Cerebellar cortex (tissue), 1 donor: ENCODE results near the gene ZNF705A.
"Not testable (repeated sequence)": the region's sequence is repeated elsewhere in the genome, so short reads cannot be mapped to it uniquely, and the experiment has no call there.

ENCODE experiments used
- DNase-seq: peaks from one replicate; pipeline ENCODE4 v3.0.0-alpha.2; 2015; ENCODE audit warnings: low spot score

Gene ZNF705A

DNA sequence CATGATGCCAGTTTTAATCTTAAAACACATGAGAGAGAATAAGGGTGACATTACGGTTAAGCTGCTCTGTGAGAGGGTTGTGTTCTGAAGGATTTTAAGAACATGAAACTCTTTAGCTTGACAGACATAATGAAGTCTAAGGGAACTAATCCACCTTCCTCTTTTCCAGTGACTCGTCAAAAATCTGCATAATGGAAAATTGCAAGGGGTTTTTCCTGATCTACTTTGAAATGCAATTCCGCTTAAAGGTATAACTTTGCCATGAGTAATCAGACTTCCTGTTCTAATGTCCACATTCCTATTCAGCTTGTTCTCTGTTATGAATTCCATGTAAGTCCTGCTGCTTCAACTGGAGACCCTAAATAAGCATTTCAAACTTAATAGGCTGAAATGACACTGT is at the start of gene ZNF705A:
ZNF705A (plus strand) TSS at position 171 of the 400 bp plus-strand sequence. CDS start 15,611 bp downstream, outside the sequence.
- DNase-seq = no peak

DNA sequence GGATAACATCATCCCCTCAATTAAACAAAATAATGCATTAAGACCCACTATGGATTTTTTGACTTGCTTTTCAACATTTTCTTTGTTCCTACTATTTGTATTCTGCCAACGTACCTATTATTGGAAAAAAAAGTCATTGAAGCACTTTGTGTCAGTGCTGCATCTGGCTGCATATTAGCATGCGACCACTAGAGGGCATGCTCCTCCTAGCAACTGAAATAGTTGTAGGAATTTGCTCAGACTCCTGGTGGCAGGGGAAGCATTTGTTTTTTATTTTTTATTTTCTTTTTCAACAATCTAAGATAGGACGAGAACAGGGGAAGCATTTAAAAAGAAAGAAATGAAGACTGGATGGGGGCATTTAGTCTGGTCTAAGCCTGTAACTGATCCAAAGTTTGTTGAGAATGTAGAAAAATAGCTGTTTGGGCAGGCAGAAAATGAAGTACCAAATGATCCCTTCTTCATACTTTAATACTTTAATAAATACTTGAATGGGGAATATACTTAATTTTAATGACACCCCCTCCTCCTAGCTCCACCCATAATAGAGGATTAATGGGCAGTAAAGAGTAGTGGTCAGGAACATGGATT is 47.9 kb upstream of the ZNF705A start:
- peak; percentile 74 for DNase-seq

- DNase-seq = not testable (repeated sequence)
These were observed 43.7 kb upstream of the ZNF705A start for GRCh38 chr12:8113117-8113516.

- no peak for DNase-seq
These were observed 36.6 kb upstream of the ZNF705A start for GRCh38 chr12:8120072-8120713.

DNA sequence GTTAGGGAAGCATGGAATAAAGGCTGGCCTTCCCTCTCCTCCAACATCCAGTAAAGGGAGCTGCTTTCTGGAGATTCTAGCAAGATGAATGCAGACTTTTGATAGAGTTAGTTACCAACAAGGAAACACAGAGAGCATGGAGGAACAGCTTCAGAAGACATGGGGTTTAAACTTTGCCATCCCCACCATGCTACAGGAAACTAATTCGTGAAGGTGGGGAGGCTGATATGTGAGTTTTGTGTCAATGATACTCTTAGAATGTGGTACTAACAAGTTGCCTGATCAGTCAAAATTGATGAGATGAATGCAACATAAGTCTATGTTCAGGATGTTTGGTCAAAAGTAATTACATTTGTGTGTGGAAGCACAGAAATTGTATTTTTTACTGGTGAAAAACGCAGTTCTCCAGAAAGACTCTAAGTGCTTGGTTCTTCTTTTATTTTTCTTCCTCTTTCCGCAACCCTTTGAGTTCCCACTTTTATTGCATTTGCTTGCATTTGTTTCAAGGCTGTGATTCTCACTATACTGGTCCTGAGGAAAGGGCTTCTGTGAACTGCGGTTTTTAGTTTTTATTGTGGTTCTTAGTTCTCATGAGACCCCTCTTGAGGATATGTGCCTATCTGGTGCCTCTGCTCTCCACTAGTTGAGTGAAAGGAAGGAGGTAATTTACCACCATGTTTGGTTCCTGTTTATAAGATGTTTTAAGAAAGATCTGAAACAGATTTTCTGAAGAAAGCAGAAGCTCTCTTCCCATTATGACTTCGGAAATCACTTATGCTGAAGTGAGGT is 33.5 kb upstream of the ZNF705A start, which contains the start of gene CLEC4A:
CLEC4A (plus strand) TSS at position 494 of the 789 bp plus-strand sequence; CDS start at position 756, 262 bp downstream.
- DNase-seq = no peak

GRCh38 chr12:8127138-8127537 is 29.7 kb upstream of the ZNF705A start:
- no peak for DNase-seq

GRCh38 chr12:8133636-8134397 is 23.0 kb upstream of the ZNF705A start:
- peak; percentile 9 for DNase-seq

DNA sequence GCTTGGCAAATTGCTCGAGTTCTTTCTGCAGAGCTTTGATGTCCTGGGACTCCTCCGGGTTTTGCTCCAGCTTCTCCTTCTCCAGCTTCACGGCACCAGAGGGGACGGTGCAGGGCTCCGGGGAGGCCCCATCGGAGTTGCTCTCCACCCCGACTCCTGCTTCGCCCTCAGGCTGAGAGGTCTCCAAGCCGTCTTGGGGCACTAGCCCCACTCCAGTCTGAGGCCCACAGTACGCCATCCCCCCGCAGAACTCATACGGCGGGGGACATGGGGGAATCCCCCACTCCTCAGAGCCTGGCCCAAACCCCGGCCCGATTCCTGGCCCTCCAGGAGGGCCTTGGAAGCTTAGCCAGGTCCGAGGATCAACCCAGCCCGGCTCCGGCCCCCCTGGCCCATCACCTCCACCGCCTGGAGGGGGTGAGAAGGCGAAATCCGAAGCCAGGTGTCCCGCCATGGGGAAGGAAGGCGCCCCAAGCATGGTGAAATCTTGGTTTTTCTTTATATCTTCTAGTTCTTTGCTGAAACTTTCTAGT is 22.4 kb upstream of the ZNF705A start:
- not testable (repeated sequence) for DNase-seq

DNA sequence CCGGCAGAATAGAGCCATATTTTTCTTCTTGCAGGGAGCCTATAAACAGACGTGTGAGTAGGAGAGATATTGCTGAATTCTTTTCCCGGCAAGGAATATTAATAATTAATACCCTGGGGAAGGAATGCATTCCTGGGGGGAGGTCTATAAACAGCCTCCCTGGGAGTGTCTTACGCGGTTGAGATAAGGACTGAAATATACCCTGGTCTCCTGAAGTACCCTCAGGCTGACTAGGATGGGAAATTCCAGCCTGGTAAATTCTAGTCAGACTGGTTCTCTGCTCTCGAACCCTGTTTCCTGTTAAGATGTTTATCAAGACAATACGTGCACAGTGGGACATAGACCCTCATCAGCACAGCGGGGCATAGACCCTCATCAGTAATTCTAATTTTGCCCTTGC is 15.2 kb upstream of the ZNF705A start:
- DNase-seq = not testable (repeated sequence)

DNA sequence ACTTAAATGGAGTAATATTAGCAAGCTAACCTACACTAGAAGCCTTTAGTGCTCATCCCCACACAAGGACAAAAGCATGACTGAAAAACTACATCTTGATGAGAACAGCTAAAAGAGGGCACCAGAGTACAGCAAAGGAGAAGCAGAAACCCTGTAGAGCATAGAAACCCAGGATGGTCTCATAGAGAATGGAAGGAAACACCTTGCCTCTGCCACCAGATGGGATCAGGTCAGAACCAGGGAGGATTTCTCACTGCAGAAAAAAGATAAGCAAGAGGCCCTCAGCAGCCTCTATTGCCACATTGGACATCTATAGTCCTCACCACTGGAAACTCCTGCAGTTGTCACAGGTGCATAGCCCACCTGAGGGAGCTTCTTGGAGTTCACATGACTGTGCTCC is 13.6 kb upstream of the ZNF705A start:
- DNase-seq = no peak

DNA sequence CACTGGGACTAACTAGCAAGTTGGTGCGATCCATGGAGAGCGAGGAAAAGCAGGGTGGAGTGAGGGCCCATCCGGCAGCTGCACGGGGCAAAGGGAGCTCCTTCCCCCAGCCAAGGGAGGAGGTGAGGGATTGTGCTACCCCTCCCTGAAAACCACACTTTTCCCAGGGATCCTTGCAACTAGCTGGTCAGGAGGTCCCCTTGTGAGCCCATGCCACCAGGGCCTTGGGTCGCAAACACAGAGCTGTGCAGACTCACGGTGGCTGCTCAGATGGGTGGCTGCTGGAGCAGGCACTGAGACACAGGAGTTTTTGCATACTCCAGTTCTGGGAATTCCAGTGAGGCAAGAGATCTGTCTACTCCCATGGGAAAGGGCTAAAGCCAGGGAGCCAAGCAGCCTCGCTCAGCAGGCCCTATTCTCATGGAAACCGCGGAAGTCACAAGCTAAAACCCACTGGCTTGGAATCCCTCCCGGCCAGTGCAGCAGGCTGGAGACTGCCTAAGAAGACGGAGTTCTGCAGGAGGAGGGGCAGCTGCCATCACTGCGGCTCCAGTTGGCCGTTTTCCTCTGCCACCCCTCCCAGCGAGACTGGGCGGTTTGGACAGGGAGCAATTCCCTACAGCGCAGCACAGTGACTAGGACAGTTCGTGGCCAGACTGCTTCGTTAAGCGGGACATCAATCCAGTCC is 10.9 kb upstream of the ZNF705A start:
- peak; percentile 63 for DNase-seq

DNA sequence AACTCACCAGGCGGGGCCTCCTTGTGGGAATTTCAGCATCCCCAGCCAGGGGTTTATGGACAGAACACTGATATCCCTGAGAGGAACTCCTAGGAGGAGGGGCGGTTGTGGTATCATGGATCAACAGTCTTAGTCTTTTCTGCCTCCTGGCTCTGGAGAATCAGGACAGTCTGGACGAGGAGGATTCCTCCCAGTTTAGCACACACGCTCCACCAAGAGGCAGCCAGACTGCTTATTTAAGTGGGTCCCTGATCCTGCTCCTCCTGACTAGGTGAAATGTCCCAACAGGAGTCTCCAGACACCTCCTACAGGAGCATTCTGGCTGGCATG is 10.4 kb upstream of the ZNF705A start:
- no peak for DNase-seq

DNA sequence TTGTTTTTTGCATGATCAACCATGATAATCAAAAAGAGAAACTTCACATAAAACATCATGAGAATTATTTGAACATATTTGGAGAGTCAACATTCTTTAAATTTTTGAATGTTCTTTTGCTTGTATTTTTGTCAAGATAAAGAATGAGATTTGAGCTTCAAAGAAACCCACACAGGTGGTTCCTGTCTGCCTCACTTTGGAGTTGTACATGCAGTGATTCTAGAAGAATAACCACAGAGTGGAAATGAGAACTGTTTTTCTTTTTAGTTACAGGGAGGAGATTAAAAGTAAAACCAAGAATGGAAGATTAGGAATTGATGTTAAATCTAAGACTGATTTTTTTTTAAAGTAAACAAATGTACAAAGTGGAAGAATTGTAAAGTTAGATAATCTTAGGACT is 2.3 kb upstream of the ZNF705A start:
- DNase-seq = no peak

- no peak for DNase-seq
These were observed 399 bp upstream of the ZNF705A start for GRCh38 chr12:8156416-8156815.

DNA sequence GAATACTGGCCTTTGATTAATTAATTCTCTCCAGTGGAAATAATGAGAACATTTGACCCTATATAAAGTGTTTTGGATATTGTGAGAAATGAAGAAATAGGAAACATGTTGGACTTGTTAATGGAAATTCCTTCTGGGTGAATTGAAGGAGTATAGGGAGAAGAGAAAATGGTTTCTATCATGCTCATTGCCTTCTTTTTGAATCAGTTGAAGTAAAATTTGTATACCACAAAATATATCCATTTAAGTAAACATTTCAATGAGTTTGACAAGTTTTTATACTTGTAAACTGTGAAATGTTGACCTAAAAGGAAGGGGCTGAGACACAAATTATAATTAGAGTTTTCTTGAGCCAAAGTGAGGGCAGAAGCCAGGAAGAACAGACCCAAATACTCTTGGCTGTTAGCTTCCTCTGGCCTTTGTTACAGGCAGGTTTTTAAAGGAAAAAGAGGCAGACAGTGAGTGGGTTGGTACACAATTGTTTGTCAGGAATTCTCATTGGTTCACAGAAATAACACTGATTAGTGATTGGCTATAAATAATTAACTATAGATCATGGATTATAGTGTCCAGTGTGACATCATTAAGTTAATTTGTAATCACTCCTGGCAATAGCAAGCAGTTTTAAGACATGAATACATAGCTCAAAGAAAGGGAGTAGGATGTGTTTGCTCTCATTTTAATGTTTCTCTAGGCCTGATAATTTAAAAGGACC is 826 bp downstream of the ZNF705A start:
- DNase-seq = no peak

DNA sequence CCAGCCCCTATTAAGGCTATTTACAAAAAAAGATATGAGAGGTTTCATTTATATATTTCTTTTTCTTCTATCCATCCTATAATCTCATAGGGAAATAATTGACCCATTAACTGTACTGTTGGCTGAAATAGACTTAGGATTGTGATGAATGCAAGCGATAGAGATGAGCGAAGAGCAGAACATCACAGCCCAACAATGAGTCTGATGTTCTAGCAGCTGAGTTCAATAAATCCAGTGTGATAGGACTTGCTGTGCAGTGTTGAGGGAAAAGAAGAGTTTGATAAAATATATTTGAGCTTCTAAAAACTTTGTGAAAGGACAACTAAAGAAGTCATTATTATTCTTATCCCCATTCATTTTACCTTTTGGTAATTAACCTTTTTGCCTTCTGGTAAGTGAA is 16.1 kb downstream of the ZNF705A start:
- DNase-seq = not testable (repeated sequence)

DNA sequence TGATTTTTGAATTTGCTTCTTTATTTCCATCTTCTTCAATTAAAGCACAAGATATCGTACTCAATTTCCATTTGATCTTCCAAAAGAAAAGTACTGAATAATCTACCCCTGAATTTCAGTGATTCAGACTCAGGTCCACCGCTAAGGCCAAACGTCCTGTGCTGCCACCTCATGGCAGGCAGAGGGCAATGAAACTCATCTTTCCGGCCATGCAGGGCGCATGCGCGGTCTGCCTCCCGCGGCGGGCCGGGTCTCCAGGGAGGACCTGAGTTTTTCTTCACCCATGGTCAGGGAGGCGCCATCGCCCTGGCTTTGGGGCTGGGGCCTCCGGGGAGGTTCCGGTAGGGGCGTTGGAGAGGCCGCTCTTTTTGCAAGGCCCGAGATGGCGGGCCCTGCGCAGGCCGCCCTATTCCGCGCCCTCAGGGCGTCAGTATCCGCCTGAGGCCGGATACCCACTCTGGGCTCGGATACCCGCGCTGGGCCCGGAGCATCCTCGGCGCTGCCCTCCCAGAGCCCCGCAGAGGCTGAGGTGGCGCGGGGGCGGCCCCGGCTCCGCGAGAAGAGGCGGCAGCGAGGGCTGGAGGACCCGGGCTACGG is 23.3 kb downstream of the ZNF705A start:
- DNase-seq = peak; percentile 56

DNA sequence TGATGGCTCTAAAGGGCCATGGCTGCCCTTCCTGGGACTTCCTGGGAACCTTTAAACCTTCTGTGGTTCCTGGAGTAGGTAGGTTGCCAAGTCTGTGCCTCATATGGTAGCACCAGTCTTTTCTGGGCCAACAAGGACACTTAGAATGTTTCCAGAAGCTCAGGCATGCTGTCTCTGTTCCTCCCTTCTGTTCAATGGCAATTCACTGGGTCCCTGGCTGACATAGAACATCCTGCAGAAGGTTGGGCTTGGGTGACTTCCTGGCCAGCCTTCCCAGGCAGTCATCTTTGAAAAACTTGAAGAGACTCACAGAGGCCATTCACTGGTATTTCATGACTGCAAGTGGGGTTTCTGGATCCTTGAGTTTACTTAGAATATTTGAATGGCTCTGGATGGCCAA is 24.5 kb downstream of the ZNF705A start:
- DNase-seq = peak; percentile 46

- not testable (repeated sequence) for DNase-seq
These were observed 26.1 kb downstream of the ZNF705A start for GRCh38 chr12:8182923-8183322.

DNA sequence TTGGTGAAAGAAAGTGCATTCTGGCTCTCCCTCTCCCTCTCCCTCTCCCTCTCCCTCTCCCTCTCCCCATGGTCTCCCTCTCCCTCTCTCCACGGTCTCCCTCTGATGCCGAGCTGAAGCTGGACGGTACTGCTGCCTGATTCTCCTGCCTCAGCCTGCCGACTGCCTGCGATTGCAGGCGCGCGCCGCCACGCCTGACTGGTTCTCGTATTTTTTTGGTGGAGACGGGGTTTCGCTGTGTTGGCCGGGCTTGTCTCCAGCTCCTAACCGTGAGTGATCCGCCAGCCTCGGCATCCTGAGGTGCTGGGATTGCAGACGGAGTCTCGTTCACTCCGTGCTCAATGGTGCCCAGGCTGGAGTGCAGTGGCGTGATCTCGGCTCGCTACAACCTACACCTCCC is 26.5 kb downstream of the ZNF705A start:
- DNase-seq = not testable (repeated sequence)
